HG03460 (cell line): ENCODE results near the gene ALDH3B2.
"Not testable (repeated sequence)": the region's sequence is repeated elsewhere in the genome, so short reads cannot be mapped to it uniquely, and the experiment has no call there.

Experiments used
- ATAC-seq: cut with Tn5 transposase; IDR thresholded peaks from one replicate; pipeline ENCODE4 v1.9.1; 2021; ENCODE audit not compliant: unreplicated experiment

ALDH3B2 gene

DNA sequence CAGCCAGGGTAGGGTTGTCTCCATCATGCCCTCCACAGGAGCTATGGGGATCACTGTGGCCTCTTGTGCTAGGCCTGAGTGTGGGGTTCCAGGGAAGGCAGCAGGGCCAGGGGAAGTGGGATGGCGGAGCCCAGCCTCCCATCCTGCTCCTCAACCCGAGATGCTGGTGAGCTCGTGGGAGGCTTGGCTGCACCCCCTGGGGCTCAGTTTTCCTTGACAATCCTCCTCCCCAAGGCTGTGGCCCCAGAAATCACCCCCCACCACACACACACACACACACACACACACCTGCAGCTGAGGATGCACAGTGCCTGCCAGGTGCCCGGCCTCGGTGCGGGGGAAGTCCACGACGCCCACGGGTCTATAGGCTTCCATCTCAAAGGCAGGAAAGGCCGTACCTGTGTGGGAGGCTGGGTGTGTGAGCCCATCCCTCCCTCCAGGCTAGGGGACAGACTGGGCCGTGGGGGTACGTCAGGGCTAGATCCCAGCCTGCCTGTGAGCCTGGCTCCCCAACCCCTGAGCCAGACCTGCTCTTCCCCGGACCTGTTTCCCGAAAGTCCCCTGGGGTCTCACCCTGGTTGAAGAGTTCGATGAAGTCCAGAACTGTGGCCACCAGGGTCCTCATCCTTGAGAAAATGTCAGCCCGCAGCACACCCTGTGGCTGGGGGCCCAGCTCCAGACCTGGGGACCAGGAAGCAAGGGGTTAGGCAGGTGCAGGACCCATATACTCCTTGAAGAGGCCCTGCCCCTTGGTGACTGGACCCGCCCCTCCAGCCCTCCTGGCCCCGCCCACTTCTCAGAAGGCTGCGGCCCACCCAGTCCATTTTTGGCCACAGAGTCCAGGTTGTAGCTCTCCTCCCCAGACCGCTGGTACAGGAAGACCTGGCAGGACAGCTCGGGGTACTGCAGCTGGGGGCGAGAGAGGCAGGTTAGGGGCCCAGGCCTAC lies 29.7 kb downstream of the ALDH3B2 start:
- ATAC-seq = no peak

DNA sequence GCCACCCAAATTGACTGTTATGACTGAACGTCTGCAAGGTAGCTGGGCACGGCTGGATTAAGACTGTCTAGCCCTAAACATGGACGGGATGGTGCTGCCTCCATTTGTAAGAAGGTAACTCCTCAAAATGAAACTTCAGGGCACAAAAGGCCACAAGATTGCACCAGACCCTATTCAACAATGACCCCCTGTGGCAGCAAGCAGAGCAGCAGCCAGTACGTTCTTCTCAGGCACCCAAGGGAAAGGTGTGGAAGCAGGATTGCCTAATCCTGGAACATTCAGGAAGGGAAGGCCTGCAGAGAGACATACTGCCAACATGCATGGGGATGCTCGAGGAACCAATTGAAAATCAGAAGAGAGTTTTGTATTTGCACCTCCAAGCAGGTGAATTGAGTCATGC lies 30.4 kb downstream of the ALDH3B2 start:
- no peak for ATAC-seq

DNA sequence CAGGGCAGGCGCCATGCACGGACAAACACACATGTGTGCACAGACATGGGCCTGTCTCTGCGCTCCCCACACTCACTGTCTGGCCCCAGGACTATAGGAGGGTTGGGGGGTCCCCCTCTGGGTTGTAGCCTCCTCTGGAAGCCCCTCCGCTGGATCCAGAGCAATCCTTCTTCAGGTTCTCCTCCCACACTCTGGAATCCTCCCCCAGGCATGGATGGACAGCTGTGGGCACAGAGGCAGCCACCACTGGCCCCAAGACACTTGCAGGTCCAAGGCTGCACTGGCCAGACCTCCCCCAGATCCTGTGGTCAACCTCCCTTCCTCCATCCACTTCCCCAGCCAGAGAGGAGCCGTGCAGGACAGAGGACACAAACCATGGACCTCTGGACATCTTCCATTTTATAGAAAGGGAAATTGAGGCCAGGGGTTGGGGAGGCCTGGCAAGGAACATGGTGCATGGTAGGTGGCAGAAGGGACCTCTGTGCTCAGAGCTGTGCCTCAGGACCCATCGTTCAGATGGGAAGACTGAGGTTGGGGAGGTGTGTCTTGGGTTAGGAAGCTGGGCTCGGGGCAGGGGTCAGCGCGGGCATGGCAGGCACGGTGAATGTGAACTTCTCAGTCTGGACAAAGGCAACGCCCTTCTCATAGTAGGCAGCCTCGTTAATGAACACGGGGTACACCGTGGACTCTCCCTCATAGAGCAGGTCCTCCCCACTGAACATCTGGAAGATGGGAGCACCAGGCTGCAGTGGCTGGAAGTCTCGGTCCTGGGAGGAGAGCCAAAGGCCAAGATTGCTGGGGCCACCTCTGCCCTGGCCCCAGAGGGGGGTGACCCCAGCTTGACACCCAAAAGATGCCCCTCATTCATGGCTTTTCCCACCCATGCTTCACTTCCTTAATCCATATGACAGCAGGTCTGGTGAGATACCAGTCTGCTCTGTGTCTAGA lies 32.0 kb downstream of the ALDH3B2 start:
- no peak for ATAC-seq

- ATAC-seq = no peak
These were observed 32.9 kb downstream of the ALDH3B2 start for GRCh38 chr11:67641338-67642172.

DNA sequence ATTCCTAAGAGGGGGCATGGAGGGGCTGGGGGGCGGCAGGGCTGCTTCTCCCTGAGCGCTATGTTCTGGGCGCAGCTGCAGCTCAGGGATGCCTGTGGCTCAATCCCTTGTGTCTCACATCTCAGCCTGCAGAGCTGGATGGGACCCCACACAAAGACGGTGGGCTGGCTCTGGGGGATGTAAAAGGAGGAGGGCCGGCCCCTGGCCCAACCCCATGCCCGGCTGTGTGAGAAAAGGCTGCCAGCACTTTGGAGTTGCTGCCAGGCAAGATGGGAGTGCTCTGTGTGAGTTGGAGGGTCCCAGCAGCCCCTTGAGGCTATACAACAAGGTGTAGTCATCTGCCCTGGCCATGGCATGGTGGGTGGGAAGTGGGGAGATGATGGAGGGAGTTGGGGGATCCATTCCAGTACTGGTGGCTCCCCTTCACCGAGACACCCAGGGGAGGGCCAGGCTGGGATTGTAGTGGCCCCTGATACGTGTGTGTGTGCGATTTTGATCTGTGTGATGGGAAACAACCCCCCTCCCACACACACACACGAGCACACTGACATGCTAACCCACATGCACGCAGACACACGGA lies 33.6 kb downstream of the ALDH3B2 start:
- ATAC-seq = no peak

- ATAC-seq = no peak
These were observed 34.2 kb downstream of the ALDH3B2 start for GRCh38 chr11:67640021-67640757.

DNA sequence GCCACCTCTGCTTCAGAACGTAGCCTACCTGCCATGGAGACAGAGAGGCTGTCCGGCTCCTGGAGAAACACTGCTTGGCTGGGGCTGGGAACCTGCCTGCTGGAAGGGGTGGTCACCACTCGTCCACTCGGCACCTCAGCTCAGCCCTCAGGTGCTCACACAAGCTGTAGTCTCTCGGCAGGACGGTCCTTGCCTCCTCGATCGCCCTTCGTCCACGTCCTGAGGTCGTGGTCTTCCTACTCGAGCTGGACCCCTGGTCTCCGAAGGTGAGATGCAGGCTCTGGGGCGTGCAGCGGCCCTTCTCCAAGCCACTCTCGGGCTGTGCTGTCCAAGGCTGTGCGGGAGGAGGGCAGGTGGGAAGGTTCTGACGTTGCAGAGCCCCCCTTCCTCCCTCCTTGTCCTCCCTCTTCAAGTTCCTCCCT lies 35.0 kb downstream of the ALDH3B2 start, which contains the start of gene TBX10:
TSS of gene TBX10 (minus strand) at position 326 of the 422 bp plus-strand sequence. CDS start at position 35, 291 bp downstream.
- no peak for ATAC-seq

GRCh38 chr11:67638535-67639437 lies 35.6 kb downstream of the ALDH3B2 start:
- no peak for ATAC-seq

- not testable (repeated sequence) for ATAC-seq
These were observed 37.0 kb downstream of the ALDH3B2 start for GRCh38 chr11:67637441-67637840.

GRCh38 chr11:67636962-67637361 lies 37.5 kb downstream of the ALDH3B2 start:
- ATAC-seq = no peak

DNA sequence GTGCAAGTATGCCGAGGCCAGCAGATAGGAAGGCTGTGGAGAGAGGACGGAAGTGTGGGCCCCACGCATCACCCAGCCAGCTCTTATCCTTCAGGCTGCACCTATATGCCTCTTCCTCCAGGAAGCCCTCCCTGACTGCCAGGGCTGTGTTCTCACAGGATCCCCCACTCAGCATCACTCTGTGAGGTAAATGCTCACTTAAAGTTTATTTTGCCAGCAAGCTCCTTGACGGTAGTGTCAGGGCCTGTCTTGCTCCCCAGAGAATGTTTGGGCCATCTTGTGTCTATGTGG lies 39.2 kb downstream of the ALDH3B2 start:
- ATAC-seq = no peak

DNA sequence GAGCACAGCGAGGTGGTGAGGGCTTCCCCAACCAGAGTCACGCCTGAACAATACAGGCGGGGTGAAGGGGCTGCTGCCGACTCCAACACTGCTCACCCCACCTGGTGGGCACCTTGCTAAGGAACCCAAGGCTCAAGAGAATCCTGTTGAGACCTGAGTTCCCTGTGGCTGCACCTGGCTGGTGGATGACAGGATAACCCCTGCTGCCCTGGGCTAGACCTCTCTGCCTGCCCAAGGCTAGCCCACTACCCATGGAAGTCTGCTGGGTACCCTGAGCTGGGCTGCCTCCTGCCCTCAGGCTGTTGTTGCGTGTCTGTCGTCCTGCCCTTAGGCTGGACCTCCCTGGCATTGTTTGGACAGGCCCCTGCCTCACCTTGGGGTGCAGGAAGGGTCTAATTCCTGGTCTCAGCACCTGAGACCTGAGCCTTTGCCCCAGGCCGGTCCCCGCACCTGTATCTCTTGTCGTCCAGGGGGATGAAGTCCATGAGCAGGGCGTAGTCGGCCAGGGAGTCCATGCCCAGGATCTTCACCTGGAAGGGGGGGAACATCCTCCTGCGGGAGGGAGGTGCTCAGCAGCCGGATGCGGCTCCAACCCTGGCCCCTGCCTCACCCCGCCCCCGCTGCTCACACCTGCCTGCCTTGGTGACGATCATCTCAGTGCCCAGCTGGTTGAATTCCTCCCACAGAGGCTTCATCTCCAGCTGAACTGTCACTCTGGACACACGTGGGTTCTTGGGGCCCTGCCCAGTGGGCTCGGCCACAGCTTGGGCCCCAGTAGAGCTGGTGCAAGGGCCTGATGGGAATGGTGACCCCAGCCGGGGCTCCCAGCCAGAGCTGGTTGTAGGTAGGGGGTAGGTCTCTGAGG lies 39.8 kb downstream of the ALDH3B2 start:
- no peak for ATAC-seq

- ATAC-seq = no peak
These were observed 40.6 kb downstream of the ALDH3B2 start for GRCh38 chr11:67633758-67634365.

DNA sequence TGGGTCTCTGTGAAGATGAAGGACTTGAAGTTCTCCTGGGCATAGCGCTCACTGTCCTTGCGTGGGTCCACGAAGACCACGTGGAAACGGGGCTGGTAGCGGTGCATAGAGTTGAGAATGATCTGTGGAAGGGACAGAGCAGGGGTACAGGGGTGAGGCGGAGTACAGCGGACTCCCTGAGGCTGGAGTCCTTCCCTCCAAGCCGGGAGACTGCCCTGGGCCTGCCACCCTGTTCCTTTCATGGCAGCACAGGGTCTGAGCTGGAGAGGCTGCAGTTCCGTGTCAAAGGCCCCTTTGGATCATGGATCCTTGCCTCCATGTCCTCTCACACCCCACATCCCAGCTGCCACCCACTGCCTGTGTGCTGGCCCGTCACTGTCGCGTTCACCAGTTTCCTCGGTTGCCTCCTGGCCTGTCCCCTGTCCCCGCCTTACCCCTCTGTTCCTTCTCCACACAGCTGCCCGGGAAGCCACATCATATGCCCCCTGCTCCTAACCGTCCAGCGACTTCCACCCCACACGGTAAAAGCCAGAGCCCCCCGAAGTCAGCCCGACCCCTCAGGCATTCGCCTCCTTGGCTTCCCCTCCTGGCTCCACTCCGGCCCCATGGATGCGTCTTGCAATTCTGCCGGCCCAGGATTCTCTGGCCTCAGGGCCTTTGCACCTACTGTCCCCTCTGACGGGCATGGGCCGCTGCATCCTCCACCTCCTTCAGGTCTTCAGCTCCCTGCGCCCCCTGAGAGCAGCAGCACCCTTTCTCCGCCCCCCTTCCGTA lies 41.3 kb downstream of the ALDH3B2 start:
- ATAC-seq = no peak

DNA sequence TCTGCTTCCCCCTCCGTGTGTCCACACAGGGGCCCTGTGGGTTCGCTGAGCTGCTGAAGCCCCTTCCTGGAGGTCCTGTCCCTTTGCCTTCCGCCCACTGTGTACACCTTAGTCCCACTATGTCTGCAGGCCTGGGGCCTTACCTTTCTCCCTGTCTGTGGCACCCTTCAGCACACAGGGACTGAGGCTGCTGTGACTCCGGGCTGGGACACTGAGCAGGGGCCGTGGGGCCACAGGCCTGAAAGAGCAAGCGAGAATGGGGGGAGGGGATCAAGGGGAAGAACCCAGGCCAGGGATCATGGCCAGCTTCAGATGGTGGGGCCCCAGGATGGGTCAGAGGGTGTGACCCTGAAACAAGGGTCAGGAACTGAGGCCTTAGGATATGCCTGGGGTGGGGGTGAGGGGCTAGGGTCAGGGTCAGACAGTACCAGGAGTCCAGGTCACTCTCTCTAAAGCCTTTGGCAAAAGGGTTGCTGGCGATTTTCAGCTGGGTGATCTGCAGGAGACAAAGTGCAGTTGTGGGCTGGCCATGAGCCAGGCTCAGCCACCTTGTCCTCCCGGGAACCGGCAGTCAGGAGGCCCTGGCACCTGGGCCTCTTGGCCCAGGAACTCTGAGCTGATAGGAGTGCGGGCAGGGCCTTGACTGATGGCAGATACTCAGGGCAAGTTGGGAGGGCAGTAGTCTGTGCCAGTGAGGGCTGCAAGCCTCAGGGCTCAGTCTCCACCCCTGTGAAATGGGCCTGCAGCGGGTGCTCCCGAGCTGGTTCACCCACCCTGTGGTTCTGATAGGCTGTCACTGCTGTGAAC lies 42.0 kb downstream of the ALDH3B2 start:
- no peak for ATAC-seq

DNA sequence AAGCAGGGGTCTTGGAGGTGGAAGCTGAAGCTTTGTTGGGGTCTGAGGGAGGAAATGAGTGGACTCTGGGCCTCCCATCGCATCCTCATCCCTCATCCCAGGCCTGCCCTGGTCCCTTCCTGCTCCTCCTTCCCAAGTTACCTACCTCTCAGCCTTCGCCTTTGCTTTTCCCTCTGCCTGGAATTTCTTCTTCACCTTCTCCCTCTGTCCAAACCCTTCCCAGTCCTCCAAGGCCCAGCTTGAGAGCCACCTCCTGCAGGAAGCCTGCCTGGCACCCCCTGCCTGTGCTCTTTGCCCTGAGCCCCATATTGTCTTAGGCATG lies 42.6 kb downstream of the ALDH3B2 start:
- ATAC-seq = no peak
